ENCODE results near the gene PDIA2.
"Not testable (repeated sequence)": the region's sequence is repeated elsewhere in the genome, so short reads cannot be mapped to it uniquely, and the experiment has no call there.

The PDIA2 gene, protein sequence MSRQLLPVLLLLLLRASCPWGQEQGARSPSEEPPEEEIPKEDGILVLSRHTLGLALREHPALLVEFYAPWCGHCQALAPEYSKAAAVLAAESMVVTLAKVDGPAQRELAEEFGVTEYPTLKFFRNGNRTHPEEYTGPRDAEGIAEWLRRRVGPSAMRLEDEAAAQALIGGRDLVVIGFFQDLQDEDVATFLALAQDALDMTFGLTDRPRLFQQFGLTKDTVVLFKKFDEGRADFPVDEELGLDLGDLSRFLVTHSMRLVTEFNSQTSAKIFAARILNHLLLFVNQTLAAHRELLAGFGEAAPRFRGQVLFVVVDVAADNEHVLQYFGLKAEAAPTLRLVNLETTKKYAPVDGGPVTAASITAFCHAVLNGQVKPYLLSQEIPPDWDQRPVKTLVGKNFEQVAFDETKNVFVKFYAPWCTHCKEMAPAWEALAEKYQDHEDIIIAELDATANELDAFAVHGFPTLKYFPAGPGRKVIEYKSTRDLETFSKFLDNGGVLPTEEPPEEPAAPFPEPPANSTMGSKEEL

DNA sequence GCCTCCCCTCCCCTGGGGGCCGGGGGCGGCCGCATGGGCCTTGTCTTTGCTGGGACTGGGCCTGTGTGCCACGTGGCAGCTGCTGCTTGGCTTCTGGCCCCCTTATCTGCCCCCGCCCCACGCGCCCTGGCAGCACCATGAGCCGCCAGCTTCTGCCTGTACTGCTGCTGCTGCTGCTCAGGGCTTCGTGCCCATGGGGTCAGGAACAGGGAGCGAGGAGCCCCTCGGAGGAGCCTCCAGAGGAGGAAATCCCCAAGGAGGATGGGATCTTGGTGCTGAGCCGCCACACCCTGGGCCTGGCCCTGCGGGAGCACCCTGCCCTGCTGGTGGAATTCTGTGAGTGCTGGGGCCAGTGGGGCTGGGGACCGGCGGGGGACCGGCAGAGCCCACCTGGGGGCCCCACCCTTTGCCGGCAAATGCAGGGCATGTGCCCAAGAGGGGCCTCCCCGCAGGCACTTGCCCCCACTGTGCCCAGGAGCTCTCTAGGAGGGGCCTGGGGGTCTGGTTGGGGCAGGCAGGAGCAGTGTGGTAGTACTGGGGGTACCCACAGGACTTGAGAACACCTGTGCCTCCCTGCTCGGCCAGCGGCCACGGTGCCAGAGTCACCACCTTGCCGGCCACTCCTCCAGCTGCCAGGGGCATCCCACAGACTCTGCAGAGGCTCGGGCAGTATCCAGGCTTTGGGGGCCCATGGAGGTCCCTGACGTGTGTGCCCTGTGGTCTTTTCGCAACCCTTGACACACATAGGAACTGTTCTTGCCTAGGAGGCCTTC lies at the start of gene PDIA2:
TSS of gene PDIA2 (plus strand) at position 132 of the 773 bp plus-strand sequence. CDS start at position 138, 6 bp downstream.
- in situ Hi-C loops (cut with MboI; ENCODE audit: low sequenced_read_pairs): no loop called here

DNA sequence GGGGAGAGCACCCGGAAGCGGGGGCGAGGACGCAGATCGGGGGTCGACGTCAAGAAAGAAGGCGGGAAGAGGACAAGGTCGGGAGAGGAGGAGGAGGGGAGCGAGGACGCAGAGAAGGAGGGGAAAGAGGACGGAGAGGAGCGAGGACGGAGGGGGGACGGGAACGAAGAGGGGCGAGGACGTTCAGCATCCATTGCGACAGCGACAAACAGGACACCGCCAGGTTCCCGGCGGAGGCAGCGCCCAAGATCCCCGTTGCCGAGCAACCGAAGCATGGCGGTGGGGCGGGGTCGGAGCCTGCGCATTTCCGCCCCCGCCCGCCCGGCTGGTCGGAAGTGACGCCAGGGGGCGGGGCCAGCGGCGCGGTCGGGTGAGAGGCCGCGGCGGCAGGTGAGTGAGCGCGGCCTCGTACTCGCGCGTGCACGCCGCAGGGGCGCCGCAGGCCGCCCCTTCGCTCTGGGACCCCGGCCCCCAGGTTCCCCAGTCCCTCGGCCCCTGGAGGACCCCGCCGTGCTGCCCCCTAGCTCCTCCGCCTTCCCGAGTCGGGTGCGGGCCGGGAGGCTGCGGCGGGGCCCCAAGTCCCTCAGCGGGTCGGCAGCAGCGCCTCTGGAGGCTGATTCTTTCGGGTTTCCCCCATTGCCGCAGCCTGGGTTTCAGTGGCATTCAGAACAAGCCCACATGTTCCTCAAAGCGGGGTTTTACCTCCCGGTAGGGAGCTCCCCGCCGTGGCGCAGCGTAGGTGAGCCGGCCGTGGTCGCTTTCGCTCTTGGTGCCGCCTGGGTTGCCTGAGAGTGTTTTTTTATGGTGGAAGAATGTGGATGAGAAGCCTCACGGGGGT lies 48.3 kb upstream of the PDIA2 start, which contains the start of gene FAM234A:
TSS of gene FAM234A (plus strand) at position 354 of the 838 bp plus-strand sequence. CDS start 19,593 bp downstream, outside the sequence.
- in situ Hi-C loops (cut with MboI; ENCODE audit: low sequenced_read_pairs): no loop called here

DNA sequence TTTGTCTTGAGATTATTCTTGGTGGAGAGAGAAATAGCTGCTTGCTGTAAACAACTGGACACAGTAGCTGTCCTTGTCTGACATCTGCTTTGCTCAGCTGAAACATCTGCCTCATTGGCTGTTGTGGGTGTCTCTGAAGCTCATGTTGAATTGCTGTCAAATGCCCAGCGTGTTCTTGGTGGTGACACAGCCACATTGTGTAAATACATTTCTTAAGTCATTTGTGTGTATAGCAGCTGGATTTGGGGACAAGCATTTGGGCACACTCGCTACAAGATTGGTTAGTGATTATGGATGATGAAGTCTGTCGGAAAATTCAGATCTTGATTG lies 43.1 kb upstream of the PDIA2 start:
- in situ Hi-C loops (cut with MboI; ENCODE audit: low sequenced_read_pairs): no loop called here

DNA sequence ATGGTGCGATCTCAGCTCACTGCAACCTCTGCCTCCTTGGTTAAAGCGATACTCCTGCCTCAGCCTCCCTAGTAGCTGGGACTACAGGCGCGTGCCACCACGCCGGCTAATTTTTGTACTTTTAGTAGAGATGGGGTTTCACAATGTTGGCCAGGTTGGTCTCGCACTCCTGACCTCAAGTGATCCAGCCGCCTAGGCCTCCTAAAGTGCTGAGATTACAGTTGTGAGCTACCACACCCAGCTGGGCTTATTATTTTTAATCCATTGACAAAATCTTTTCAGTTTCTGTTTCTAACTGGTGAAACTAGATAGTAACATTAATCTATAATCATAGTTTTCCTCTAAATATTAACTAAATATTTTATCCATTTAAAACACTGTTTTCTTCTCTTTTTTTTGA lies 42.4 kb upstream of the PDIA2 start:
- in situ Hi-C loops (cut with MboI; ENCODE audit: low sequenced_read_pairs): no loop called here

DNA sequence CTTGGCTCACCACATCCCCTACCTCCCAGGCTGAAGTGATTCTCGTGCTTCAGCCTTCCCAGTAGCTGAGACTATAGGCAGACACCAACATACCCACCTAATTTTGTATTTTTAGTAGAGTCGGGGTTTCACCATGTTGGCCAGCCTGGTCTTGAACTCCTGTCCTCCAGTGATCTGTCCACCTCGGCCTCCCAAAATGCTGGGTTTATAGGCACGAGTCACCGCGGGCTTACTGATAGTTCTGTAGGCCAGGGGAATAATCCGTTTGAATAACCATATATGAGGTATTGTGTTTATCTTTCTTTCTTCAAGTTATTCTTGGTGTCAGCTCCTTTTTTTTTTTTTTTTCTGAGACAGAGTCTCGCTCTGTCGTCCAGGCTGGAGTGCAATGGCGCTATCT lies 40.7 kb upstream of the PDIA2 start:
- in situ Hi-C loops (cut with MboI; ENCODE audit: low sequenced_read_pairs): no loop called here

DNA sequence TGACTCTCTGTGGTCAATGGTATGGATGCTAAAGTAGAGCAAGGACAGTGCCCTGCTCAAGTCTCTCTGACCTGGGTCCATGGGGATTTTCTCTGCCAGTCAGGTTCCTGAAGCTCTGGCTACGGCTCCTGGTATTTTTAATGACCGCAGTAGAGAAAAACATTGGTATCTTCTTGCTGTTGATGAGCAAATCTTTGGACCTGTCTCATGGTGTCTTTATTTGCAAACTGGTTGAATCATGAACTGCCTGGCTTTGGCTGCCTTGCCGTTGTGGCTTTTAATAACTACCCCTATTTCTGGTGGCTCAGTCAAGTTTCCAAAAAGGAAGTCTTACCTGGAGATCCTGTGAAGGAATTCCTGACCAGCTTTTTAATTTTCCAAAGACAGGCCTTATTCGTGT lies 39.6 kb upstream of the PDIA2 start:
- in situ Hi-C loops (cut with MboI; ENCODE audit: low sequenced_read_pairs): no loop called here

DNA sequence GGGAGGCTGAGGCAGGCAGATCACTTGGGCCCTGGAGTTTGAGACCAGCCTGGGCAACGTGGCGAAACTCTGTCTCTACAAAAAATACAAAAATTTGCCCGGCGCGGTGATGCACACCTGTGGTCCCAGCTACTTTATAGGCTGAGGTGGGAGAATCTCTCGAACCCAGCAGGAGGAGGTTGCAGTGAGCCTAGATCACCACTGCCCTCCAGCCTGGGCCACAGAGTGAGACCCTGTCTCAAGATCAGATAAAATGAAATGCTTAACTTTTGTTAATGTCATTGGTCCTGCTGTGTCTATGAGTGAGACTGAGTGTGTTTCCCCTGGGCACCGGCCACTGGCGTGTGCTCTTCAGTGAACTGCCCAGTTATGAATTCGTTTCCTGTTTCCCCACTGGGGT lies 37.9 kb upstream of the PDIA2 start:
- in situ Hi-C loops (cut with MboI; ENCODE audit: low sequenced_read_pairs): no loop called here

DNA sequence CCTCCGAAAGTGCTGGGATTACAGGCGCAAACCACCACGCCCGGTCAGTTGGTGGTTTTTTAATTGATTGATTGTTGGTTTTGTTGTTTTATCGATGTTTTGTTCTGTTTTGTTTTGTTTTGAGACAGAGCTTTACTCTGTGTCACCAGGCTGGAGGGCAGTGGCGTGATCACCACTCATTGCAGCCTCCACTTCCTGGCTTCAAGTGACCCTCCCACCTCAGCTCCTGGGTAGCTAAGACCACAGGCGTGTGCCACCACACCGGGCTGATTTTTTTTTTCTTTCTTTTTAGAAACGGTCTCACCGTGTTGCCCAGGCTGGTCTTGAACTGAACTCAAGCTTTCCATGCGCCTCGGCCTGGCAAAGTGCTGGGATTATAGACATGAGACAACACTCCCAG lies 35.9 kb upstream of the PDIA2 start:
- in situ Hi-C loops (cut with MboI; ENCODE audit: low sequenced_read_pairs): no loop called here

DNA sequence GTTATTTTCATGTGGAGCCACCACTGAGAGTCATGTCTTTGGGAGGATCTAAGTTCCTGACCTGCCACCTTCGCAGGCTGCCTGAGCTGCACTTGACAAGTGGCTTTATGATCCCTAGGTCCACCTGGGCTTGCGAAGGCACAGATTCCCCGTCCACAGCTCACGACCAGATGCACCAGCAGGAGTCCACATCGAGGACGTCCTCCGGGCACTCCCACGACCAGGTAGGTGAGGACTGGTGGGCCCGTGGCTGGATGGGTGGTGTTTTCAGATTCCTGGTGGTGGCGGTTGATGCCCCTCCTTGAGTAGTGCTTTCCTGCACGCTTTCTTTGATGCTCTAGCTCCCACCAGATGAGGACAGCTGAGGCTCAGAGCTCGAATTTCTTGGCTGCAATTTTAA lies 33.5 kb upstream of the PDIA2 start:
- in situ Hi-C loops (cut with MboI; ENCODE audit: low sequenced_read_pairs): no loop called here

DNA sequence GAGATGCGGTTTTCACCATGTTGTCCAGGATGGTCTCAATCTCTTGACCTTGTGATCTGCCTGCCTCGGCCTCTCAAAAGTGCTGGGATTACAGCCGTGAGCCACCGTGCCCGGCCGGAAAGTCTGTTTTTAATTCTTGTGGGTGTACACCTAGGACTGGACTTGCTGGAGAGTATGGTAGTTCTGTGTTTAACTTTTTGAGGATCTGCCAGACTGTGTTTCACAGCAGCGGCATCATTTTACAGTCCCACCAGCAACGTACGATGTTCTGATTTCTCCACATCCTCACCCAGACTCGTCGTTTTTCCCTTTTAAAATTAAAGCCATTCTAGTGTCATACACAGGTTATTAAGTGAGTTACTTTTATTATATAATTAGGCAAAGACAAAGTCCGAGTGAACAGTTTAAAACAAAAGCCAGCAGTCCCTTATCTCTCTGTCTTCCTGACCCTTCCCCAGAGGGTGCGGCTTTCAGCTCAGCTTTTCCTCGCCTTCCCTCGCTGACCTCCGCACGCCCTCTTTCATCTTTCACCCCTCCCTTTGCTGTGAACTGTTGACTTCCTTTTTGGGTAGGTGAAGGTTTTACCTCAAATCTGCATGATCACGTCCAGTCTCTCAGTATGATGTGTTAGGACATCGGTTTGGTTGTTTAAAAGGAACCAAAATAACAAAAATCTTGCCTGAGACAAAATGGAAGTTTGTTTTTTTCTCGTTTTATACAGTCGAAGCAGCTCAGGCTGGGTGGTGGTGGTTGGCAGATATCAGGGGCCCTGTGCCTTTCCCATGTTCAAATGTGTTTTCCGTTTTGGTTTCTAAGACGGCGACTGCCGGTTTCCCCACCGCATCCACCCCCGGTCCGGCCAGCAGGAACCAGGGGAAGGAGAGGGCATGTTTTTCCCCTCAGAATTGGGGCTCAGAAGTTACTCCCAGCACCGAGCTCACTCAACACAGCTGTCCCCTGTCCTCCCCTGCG lies 30.3 kb upstream of the PDIA2 start:
- in situ Hi-C loops (cut with MboI; ENCODE audit: low sequenced_read_pairs): no loop called here

DNA sequence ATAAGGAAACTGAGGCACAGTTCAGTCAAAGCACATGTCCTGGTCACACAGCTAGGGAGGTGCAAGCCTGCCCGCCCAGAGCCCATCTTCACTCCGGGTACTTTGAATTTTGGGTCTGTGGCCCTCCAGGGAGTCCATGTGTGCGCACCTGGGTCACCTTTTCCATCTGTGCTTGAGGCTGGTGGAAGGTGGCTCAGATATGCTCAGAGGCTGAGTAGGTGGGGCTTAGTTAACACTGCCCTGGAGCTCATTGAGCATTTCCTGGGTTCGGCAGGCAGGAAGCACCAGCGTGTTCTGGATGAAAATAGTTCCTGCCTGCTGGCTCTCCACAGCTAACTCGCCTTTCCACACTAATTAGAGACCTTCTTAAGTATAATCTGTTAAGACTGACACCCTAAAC lies 29.1 kb upstream of the PDIA2 start:
- in situ Hi-C loops (cut with MboI; ENCODE audit: low sequenced_read_pairs): no loop called here

DNA sequence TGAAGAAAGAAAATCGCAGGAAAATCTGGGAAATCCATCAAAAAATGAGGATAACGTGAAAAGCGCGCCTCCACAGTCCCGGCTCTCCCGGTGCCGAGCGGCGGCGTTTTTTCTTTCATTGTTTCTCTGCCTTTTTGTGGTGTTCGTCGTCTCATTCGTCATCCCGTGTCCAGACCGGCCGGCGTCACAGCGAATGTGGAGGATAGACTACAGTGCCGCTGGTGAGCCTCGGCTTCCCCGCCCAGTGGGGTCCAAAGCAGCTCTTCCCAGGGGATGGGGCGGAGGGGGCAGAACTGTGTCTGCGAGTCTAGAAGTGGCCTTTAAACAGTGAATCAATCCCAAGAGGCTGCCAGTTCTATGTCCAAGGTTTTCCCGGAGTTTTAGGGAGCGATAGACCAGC lies 28.5 kb upstream of the PDIA2 start:
- in situ Hi-C loops (cut with MboI; ENCODE audit: low sequenced_read_pairs): no loop called here

DNA sequence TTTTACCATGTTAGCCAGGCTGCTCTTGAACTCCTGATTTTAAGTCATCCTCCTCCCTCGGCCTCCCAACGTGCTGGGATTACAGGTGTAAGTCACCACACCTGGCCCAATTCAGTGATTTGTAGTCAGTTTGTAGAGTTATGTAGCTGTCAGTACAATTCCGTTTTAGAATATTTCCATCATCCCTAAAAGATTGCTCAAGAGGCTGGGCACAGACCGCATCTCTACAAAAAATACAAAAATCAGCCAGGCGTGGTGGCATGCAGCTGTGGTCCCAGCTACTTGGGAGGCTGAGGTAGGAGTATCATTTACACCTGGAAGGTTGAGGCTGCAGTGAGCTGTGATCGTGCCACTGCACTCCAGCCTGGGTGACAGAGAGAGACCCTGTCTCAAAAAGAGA lies 27.8 kb upstream of the PDIA2 start:
- in situ Hi-C loops (cut with MboI; ENCODE audit: low sequenced_read_pairs): no loop called here

DNA sequence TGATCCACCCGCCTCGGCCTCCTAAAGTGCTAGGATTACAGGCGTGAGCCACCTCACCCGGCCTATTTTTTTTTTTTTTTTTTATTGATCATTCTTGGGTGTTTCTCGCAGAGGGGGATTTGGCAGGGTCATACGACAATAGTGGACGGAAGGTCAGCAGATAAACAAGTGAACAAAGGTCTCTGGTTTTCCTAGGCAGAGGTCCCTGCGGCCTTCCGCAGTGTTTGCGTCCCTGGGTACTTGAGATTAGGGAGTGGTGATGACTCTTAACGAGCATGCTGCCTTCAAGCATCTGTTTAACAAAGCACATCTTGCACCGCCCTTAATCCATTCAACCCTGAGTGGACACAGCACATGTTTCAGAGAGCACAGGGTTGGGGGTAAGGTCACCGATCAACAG lies 24.9 kb upstream of the PDIA2 start:
- in situ Hi-C loops (cut with MboI; ENCODE audit: low sequenced_read_pairs): not testable (repeated sequence)

DNA sequence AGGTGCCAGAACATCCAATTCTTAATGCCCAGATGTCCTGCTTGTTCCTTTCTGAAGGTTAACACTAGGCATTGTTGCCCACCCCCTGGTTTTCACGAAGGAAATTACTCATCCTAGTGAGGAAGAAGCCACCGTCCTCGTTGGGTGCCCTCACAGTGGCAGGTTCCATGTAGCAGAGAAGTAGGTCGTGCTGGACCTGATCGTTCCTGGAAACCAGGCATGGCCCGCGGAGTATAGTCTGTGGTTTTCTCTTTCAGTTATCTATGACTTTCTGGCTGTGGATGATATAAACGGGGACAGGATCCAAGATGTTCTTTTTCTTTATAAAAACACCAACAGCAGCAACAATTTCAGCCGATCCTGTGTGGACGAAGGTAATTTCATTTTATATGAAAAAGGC lies 23.7 kb upstream of the PDIA2 start:
- in situ Hi-C loops (cut with MboI; ENCODE audit: low sequenced_read_pairs): no loop called here

DNA sequence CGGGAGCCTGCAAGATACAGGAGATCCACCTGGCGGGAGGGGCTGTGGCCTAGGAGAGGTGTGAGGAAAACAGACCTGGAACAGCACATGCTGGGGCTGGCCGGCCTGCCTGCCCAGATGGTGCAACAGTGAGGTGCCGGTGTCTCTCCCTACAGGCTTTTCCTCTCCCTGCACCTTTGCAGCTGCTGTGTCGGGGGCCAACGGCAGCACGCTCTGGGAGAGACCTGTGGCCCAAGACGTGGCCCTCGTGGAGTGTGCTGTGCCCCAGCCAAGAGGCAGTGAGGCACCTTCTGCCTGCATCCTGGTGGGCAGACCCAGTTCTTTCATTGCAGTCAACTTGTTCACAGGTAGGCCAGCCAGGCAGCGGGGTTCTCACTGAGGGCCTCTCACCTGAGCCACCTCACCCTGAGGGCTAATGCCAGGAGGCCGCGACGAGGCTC lies 23.1 kb upstream of the PDIA2 start:
- in situ Hi-C loops (cut with MboI; ENCODE audit: low sequenced_read_pairs): no loop called here

DNA sequence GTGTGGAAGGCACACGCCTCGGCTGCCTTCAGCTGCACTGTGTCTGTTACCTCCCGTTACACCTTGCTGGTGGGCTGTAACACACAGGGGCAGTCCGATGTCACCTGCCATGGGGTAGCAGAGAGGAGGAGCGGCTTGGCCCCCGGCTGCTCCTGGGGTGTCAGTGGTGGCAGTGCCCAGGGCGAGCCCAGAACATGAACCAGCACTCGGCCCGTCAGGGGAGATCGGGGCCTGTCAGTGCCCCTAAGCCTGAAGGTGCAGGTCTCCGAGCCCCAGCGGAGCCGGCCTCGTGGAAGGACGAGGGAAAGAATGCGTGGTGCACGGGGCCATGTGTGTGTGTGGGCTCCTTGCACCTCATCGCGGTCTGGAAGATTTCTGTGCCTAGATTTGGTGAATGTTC lies 22.6 kb upstream of the PDIA2 start:
- in situ Hi-C loops (cut with MboI; ENCODE audit: low sequenced_read_pairs): no loop called here

DNA sequence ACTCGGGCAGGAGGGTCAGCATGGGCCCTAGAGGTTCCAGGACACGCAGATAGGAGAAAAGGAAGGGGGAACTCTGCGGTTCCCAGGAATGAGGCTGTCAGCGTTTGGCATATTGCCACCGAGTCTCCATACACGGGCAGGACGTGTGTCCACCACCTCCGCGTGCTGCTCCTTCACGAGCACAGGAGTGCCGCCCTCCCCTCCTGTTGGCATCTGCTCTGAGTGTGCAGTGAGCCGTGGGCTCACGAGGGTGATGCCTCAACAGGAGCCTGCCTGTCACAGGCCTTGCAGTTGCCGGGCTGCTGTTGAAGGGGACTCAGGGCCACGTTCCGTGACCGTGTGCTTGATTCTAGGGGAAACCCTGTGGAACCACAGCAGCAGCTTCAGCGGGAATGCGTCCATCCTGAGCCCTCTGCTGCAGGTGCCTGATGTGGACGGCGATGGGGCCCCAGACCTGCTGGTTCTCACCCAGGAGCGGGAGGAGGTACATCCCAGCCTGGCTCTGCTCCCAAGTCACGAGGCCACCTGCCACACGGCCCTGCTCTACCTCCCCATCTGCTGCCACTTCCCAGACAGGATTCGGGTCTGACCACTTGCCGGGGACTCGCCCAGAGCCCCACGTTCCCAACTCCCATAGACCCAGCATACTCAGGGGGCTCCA lies 21.8 kb upstream of the PDIA2 start:
- in situ Hi-C loops (cut with MboI; ENCODE audit: low sequenced_read_pairs): no loop called here

DNA sequence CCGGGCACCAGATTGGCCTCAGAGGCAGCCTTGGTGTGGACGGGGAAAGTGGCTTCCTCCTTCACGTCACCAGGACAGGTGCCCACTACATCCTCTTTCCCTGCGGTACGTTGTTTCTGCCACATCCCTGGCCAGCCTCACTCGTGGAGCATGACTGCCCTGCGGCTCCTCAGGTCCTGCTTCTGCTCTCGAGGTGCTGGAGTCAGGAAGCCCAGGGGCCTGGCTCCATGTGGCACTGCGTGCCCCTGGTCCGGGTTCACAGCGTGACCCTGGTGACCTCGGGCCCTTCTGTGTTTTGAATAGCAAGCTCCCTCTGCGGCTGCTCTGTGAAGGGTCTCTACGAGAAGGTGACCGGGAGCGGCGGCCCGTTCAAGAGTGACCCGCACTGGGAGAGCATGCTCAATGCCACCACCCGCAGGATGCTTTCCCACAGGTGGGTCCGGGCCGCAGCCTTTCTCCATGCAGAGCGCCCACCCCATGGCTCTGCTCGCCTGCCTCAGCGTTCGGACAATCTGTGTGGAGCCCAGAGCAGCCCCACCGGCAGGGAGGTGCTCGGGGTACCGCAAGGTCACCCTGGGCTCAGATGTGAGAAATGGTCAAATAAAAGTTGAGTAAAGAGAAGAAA lies 20.7 kb upstream of the PDIA2 start:
- in situ Hi-C loops (cut with MboI; ENCODE audit: low sequenced_read_pairs): no loop called here
